ENCODE results near the gene SUGCT.

Gene SUGCT

GRCh38 chr7:40470817-40471216, 336.0 kb downstream of the SUGCT start:
- H3K4me3 ChIP-seq (replicated peaks; ENCODE audit: insufficient read depth, low read length), result no peak overlapping the region
- H3K27ac ChIP-seq (replicated peaks), result no peak overlapping the region
- TF ChIP-seq POLR2AphosphoS5 (IDR thresholded peaks at IDR 0.05; ENCODE audit: low read depth) (no peak), SPI1 (IDR thresholded peaks at IDR 0.05; ENCODE audit: borderline replicate concordance, low read depth) (no peak), REST (IDR thresholded peaks at IDR 0.05; ENCODE audit: insufficient replicate concordance, low read depth) (no peak), GABPA (IDR thresholded peaks at IDR 0.05; ENCODE audit: low read depth) (no peak), CTCF (IDR thresholded peaks at IDR 0.05; ENCODE audit: insufficient read depth, low read length) (no peak)
- H3K27me3 ChIP-seq (ENCODE audit: insufficient read depth, poor library complexity, severe bottlenecking), result no peaks in the 10 kb centered on the region
- no peak for DNase-seq (ENCODE audit: low read depth in 1 of 2, low spot score in 1 of 2)

- no peak for DNase-seq (ENCODE audit: low read depth in 1 of 2, low spot score in 1 of 2)
- Histone ChIP-seq H3K27ac (replicated peaks) (no peak overlapping the region), H3K4me3 (replicated peaks; ENCODE audit: insufficient read depth, low read length) (no peak overlapping the region), H3K27me3 (ENCODE audit: insufficient read depth, poor library complexity, severe bottlenecking) (no peaks in the 10 kb centered on the region)
- no peak for TF ChIP-seq GABPA (IDR thresholded peaks at IDR 0.05; ENCODE audit: low read depth)
Measured at GRCh38 chr7:40471891-40472290, 337.1 kb downstream of the SUGCT start.

- no peak overlapping the region for H3K4me3 ChIP-seq (replicated peaks; ENCODE audit: insufficient read depth, low read length)
- H3K27ac ChIP-seq (replicated peaks), result no peak overlapping the region
- no peak for DNase-seq (ENCODE audit: low read depth in 1 of 2, low spot score in 1 of 2)
- TF ChIP-seq REST (IDR thresholded peaks at IDR 0.05; ENCODE audit: insufficient replicate concordance, low read depth) (no peak), GABPA (IDR thresholded peaks at IDR 0.05; ENCODE audit: low read depth) (no peak), POLR2AphosphoS5 (IDR thresholded peaks at IDR 0.05; ENCODE audit: low read depth) (no peak), SPI1 (IDR thresholded peaks at IDR 0.05; ENCODE audit: borderline replicate concordance, low read depth) (no peak), CTCF (IDR thresholded peaks at IDR 0.05; ENCODE audit: insufficient read depth, low read length) (no peak)
- no peaks in the 10 kb centered on the region for H3K27me3 ChIP-seq (ENCODE audit: insufficient read depth, poor library complexity, severe bottlenecking)
Measured at GRCh38 chr7:40474790-40475680, 340.2 kb downstream of the SUGCT start.

- no peak for DNase-seq (ENCODE audit: low read depth in 1 of 2, low spot score in 1 of 2)
- H3K4me3 ChIP-seq (replicated peaks; ENCODE audit: insufficient read depth, low read length), result no peak overlapping the region
- H3K27me3 ChIP-seq (ENCODE audit: insufficient read depth, poor library complexity, severe bottlenecking), result no peaks in the 10 kb centered on the region
- H3K27ac ChIP-seq (replicated peaks), result no peak overlapping the region
- no peak for TF ChIP-seq REST (IDR thresholded peaks at IDR 0.05; ENCODE audit: insufficient replicate concordance, low read depth)
- no peak for TF ChIP-seq SPI1 (IDR thresholded peaks at IDR 0.05; ENCODE audit: borderline replicate concordance, low read depth)
Measured at GRCh38 chr7:40475681-40475982, 340.8 kb downstream of the SUGCT start.
